ENCODE results near the gene GPATCH1.

Gene GPATCH1

GRCh38 chr19:33143897-33144405, 63.0 kb downstream of the GPATCH1 start:
- H4K20me1 ChIP-seq (ENCODE audit: insufficient read depth, low read length, poor library complexity, severe bottlenecking) = no peaks in the 10 kb centered on the region
- H3K9ac ChIP-seq (ENCODE audit: low read depth, low read length, poor library complexity, severe bottlenecking) = no peak overlapping the region
- H3K4me2 ChIP-seq (ENCODE audit: low read depth, low read length, poor library complexity, severe bottlenecking) = peak overlapping the region; percentile 45
- no peaks in the 10 kb centered on the region for H3K79me2 ChIP-seq (ENCODE audit: insufficient read depth, low read length)
- H3F3A ChIP-seq (ENCODE audit: low read depth) = no peaks in the 10 kb centered on the region
- no peaks in the 10 kb centered on the region for H3K36me3 ChIP-seq (ENCODE audit: insufficient read depth, low read length)
- H3K9me3 ChIP-seq (ENCODE audit: insufficient read depth, low read depth, low read length) = no peaks in the 10 kb centered on the region
- H3K27me3 ChIP-seq (ENCODE audit: insufficient read depth, low read length, poor library complexity, severe bottlenecking) = no peaks in the 10 kb centered on the region
- peaks cover 4% of the 10 kb centered on the region for H3K4me1 ChIP-seq (ENCODE audit: insufficient read depth, low read length, poor library complexity, severe bottlenecking)
- no peak overlapping the region for H3K4me3 ChIP-seq (ENCODE audit: low read length, poor library complexity, severe bottlenecking)
- peak; percentile 94 for TF ChIP-seq CTCF (conservative IDR thresholded peaks at IDR 0.05; ENCODE audit: low read length)
- TF ChIP-seq EZH2phosphoT487 (IDR thresholded peaks at IDR 0.05; ENCODE audit: borderline replicate concordance) = no peak
- H3K9me2 ChIP-seq (replicated peaks; ENCODE audit: low read depth, low read length) = no peaks in the 10 kb centered on the region
- H2AFZ ChIP-seq (ENCODE audit: low read length) = peak overlapping the region; percentile 47; the same call in 1 of the 2 replicates

GRCh38 chr19:33146209-33146608, 65.2 kb downstream of the GPATCH1 start:
- Histone ChIP-seq H3K4me2 (ENCODE audit: low read depth, low read length, poor library complexity, severe bottlenecking) (no peak overlapping the region), H3K9ac (ENCODE audit: low read depth, low read length, poor library complexity, severe bottlenecking) (no peak overlapping the region), H3K27me3 (ENCODE audit: insufficient read depth, low read length, poor library complexity, severe bottlenecking) (no peaks in the 10 kb centered on the region), H3K79me2 (ENCODE audit: insufficient read depth, low read length) (no peaks in the 10 kb centered on the region), H4K20me1 (ENCODE audit: insufficient read depth, low read length, poor library complexity, severe bottlenecking) (no peaks in the 10 kb centered on the region), H3K4me3 (ENCODE audit: low read length, poor library complexity, severe bottlenecking) (no peak overlapping the region), H3K36me3 (ENCODE audit: insufficient read depth, low read length) (no peaks in the 10 kb centered on the region), H3F3A (ENCODE audit: low read depth) (no peaks in the 10 kb centered on the region), H3K4me1 (ENCODE audit: insufficient read depth, low read length, poor library complexity, severe bottlenecking) (peaks cover 4% of the 10 kb centered on the region), H2AFZ (ENCODE audit: low read length) (no peak overlapping the region), H3K9me2 (replicated peaks; ENCODE audit: low read depth, low read length) (no peaks in the 10 kb centered on the region), H3K9me3 (ENCODE audit: insufficient read depth, low read depth, low read length) (no peaks in the 10 kb centered on the region)
- no peak for TF ChIP-seq CTCF (conservative IDR thresholded peaks at IDR 0.05; ENCODE audit: low read length)
- TF ChIP-seq EZH2phosphoT487 (IDR thresholded peaks at IDR 0.05; ENCODE audit: borderline replicate concordance) = no peak

- no peaks in the 10 kb centered on the region for H4K20me1 ChIP-seq (ENCODE audit: insufficient read depth, low read length, poor library complexity, severe bottlenecking)
- H3K9ac ChIP-seq (ENCODE audit: low read depth, low read length, poor library complexity, severe bottlenecking) = no peak overlapping the region
- H3K9me2 ChIP-seq (replicated peaks; ENCODE audit: low read depth, low read length) = no peaks in the 10 kb centered on the region
- no peak overlapping the region for H2AFZ ChIP-seq (ENCODE audit: low read length)
- no peak overlapping the region for H3K4me3 ChIP-seq (ENCODE audit: low read length, poor library complexity, severe bottlenecking)
- H3F3A ChIP-seq (ENCODE audit: low read depth) = no peaks in the 10 kb centered on the region
- H3K4me2 ChIP-seq (ENCODE audit: low read depth, low read length, poor library complexity, severe bottlenecking) = no peak overlapping the region
- TF ChIP-seq EZH2phosphoT487 (IDR thresholded peaks at IDR 0.05; ENCODE audit: borderline replicate concordance) (no peak), CTCF (conservative IDR thresholded peaks at IDR 0.05; ENCODE audit: low read length) (no peak)
- no peaks in the 10 kb centered on the region for H3K79me2 ChIP-seq (ENCODE audit: insufficient read depth, low read length)
- no peaks in the 10 kb centered on the region for H3K27me3 ChIP-seq (ENCODE audit: insufficient read depth, low read length, poor library complexity, severe bottlenecking)
- H3K36me3 ChIP-seq (ENCODE audit: insufficient read depth, low read length) = no peaks in the 10 kb centered on the region
- H3K4me1 ChIP-seq (ENCODE audit: insufficient read depth, low read length, poor library complexity, severe bottlenecking) = peaks cover 4% of the 10 kb centered on the region
- H3K9me3 ChIP-seq (ENCODE audit: insufficient read depth, low read depth, low read length) = no peaks in the 10 kb centered on the region
Observed at GRCh38 chr19:33147538-33147937, 66.6 kb downstream of the GPATCH1 start.

All from Loucy (cell line).